Body of pancreas (tissue), 4 donors: ENCODE data around the gene MYEOV. TPM values are rescaled to one million over a fixed set of nuclear protein-coding genes. Genes with fewer than 3 reads are reported as not detected.

ENCODE experiments used
- ATAC-seq: fragments of 150-250 bp; one replicate; pipeline ENCODE4 v1.9.1; 2016
- DNase-seq, 4 donors: peaks; one replicate each; pipeline ENCODE4 v3.0.0-alpha.2; 2019
- H3K27ac ChIP-seq, 4 donors: fragments of 200-600 bp; sonication (generic); 1 replicate in 3 of 4; 2 replicates in 1 of 4; pipeline versions ENCODE4 v1.5.1 to v1.6.1; 2016 to 2019; ENCODE audit warnings: mild to moderate bottlenecking in 1 of 4, mixed read lengths in 1 of 4, moderate library complexity in 1 of 4
- H3K27me3 ChIP-seq, 2 donors: fragments of 200-600 bp; sonication (generic); one replicate each; pipeline ENCODE4 v1.6.0; 2016; ENCODE audit warnings: mild to moderate bottlenecking in 1 of 2
- H3K36me3 ChIP-seq, 2 donors: fragments of 200-600 bp; sonication (generic); replicated peaks in 1 of 2; 2 replicates each; pipeline ENCODE4 v1.5.1; 2016; ENCODE audit warnings: low read depth in 2 of 2; ENCODE audit not compliant: insufficient read depth in 1 of 2
- H3K4me1 ChIP-seq: fragments of 200-600 bp; sonication (generic); one replicate; pipeline ENCODE4 v1.6.0; 2016
- H3K4me3 ChIP-seq, 2 donors: fragments of 200-600 bp; sonication (generic); 1 replicate in 1 of 2; 2 replicates in 1 of 2; pipeline ENCODE4 v1.5.1; 2016 to 2019
- H3K9me3 ChIP-seq, 3 donors: fragments of 200-600 bp; sonication (generic); 1 replicate in 2 of 3; 2 replicates in 1 of 3; pipeline ENCODE4 v1.5.1; 2016
- POLR2A ChIP-seq, 3 donors: fragments of 450-650 bp; IDR thresholded peaks; one replicate each; pipeline ENCODE4 v1.6.1; 2016; ENCODE audit warnings: antibody characterized with exemption in 3 of 3, mild to moderate bottlenecking in 2 of 3
- WGBS, 2 donors: methylation state at CpG; one replicate each; pipeline ENCODE4 v1.1.5; 2017; 5-methylcytosine and 5-hydroxymethylcytosine counted together
- intact Hi-C: fragments of 100-400 bp; cut with DNase I; formaldehyde crosslinking; loops from one replicate; pipeline ENCODE4 v1.15.1; 2023
- total RNA-seq, 2 donors: library from RNA; depleted of rRNA; stranded (reverse); fragments of >200 nt; gene quantifications; one replicate each; pipeline ENCODE4 v1.1.0, GENCODE V29; 2016
- TF ChIP-seq, protein P1 (sequence below), 7 experiments: fragments of 450-650 bp in 4 of 7; fragments of 200-600 bp in 3 of 7; sonication (generic) in 3 of 7; IDR thresholded peaks; one replicate each; pipeline ENCODE4 v1.5.1; 2016 to 2019; ENCODE audit warnings: antibody characterized with exemption in 7 of 7

Gene MYEOV
- total RNA-seq, 2 donors from 2014 or later, result 2.3 to 7.0 TPM

DNA sequence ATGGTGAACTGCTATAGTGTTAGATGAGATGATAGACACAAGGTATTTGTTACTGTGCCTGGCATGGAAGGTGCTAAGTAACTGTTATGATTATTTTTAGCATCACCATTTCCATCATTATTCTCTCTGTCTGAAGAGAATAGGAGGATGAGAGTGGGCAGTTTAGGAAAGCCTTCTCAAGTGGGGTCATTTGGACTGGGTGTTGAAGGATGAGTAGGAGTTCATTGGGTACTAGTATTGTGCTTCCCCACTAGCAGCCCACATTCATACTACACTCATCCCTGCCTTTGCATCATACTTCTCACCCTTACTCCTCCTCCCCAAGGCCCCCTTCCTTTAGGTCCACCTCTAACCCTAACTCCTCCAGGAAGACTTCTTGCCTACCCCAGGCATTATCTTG is 20.6 kb downstream of the MYEOV start:
- intact Hi-C loops, result no loop called here
- H3K4me1 ChIP-seq, result peaks cover 10% of the 10 kb centered on the region
- no peak for DNase-seq

DNA sequence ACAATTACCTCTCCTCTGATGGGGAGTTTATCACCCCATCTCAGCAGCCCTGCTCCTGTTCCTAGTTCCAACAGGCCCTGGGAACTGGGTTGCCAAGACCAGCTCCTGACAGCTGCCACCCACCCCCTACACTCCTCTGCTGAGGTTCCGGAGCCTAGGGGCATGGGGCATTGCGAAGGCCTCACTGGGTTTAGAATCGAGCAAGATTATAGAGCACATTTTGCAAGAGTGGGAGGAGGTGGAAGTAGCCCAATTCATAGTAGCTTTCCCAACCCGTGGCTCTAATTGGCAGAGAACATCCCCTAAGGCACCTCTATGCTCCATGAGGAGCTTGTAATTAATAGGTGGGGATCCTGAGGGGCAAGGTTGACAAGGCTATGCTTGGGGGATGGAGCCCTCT is 23.0 kb downstream of the MYEOV start:
- intact Hi-C loops, result no loop called here
- ATAC-seq, result no peak
- DNase-seq, result no peak
- no peak overlapping the region for H3K27ac ChIP-seq
- H3K4me3 ChIP-seq, result no peak overlapping the region
- 83 to 84% methylated on average over 4 of the region's 4 CpGs for WGBS, 2 donors
- H3K36me3 ChIP-seq, result no peaks in the 10 kb centered on the region
- H3K27me3 ChIP-seq, result no peaks in the 10 kb centered on the region
- peaks cover 25% of the 10 kb centered on the region for H3K4me1 ChIP-seq
- H3K9me3 ChIP-seq, result no peaks in the 10 kb centered on the region
- TF ChIP-seq, protein P1, sequence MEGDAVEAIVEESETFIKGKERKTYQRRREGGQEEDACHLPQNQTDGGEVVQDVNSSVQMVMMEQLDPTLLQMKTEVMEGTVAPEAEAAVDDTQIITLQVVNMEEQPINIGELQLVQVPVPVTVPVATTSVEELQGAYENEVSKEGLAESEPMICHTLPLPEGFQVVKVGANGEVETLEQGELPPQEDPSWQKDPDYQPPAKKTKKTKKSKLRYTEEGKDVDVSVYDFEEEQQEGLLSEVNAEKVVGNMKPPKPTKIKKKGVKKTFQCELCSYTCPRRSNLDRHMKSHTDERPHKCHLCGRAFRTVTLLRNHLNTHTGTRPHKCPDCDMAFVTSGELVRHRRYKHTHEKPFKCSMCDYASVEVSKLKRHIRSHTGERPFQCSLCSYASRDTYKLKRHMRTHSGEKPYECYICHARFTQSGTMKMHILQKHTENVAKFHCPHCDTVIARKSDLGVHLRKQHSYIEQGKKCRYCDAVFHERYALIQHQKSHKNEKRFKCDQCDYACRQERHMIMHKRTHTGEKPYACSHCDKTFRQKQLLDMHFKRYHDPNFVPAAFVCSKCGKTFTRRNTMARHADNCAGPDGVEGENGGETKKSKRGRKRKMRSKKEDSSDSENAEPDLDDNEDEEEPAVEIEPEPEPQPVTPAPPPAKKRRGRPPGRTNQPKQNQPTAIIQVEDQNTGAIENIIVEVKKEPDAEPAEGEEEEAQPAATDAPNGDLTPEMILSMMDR (IDR thresholded peaks at IDR 0.05), result no peak

More for the DNA sequence above, 20.6 kb downstream of the MYEOV start:
- no peaks in the 10 kb centered on the region for H3K36me3 ChIP-seq
- H3K27ac ChIP-seq, result no peak overlapping the region
- TF ChIP-seq, protein P1 (IDR thresholded peaks at IDR 0.05), result no peak
- TF ChIP-seq POLR2A (IDR thresholded peaks at IDR 0.05), result no peak
- H3K4me3 ChIP-seq, result no peak overlapping the region
- ATAC-seq, result no peak
- H3K9me3 ChIP-seq, result no peaks in the 10 kb centered on the region
- no peaks in the 10 kb centered on the region for H3K27me3 ChIP-seq

DNA sequence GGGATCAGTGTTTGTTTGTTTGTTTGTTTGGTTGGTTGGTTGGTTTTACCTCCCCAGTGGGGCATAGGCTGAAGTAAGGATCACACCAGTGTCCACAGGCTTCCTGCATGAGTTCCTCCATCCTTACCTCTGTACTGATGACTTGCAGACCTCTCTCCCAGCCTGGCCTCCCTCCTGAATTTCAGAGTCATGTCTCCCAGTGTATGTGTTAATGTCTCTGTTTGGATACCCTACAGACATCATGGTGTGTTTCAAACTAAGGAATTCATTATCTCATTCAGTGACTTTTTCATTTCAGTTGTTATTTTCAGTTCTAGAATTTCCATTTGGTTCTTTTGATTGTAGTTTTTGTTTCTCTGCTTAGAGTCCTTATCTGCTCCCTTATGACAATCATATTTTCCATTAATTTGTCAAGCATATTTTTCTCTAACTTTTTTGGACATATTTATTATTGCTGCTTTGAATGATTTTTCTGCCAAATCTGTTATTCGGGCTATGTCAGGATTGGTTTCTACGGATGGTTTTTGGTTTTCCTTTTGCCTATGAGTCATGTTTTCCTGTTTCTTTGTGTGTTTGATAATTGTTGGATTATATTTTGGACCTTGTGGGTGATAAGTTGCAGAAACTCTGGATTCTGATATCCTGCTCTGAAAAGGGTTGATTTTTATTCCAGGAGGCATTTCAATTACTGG is 23.6 kb downstream of the MYEOV start:
- ATAC-seq (no peak), DNase-seq (no peak)
- Histone ChIP-seq H3K27me3 (no peaks in the 10 kb centered on the region), H3K4me3 (no peak overlapping the region), H3K9me3 (no peaks in the 10 kb centered on the region), H3K36me3 (no peaks in the 10 kb centered on the region), H3K4me1 (peaks cover 25% of the 10 kb centered on the region), H3K27ac (no peak overlapping the region)
- no peak for TF ChIP-seq POLR2A (IDR thresholded peaks at IDR 0.05)
- TF ChIP-seq, protein P1 (IDR thresholded peaks at IDR 0.05), result no peak
- WGBS, 2 donors, result 44 to 73% methylated on average over 2 of the region's 2 CpGs
- intact Hi-C loops, result no loop called here

DNA sequence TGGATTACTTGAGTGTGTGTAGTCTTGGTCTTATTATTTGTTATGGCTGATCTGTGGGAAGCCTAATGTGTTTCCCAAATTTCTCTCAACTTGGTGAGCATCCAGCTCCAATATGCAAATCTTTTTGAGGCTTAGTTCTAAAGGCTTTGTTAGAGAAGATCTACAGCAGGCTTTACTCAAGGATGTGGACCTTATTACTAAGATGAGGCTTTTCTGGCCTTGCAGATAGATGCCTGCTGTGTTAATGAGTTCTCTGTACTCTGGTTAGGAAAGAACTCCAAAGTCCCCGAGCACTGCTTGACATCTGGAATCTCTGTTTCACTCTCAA is 24.1 kb downstream of the MYEOV start:
- no peak for ATAC-seq
- no peak for DNase-seq
- H3K4me1 ChIP-seq, result peaks cover 20% of the 10 kb centered on the region
- no peaks in the 10 kb centered on the region for H3K36me3 ChIP-seq
- H3K27ac ChIP-seq, result no peak overlapping the region
- H3K27me3 ChIP-seq, result no peaks in the 10 kb centered on the region
- WGBS, 2 donors, result 81 to 90% methylated on average over 1 of the region's 1 CpG
- no peaks in the 10 kb centered on the region for H3K9me3 ChIP-seq
- H3K4me3 ChIP-seq, result no peak overlapping the region
- intact Hi-C loops, result no loop called here
- TF ChIP-seq POLR2A (IDR thresholded peaks at IDR 0.05), result no peak
- TF ChIP-seq, protein P1 (IDR thresholded peaks at IDR 0.05), result no peak
